HEK293 (cell line): Measurements from ENCODE around the gene TFR2.

Experiments
- CTCF ChIA-PET: fragments of 350-600 bp; formaldehyde crosslinking; extraction: SDS; loops from one replicate; lab custom pipeline; 2021; ENCODE audit warnings: antibody characterized with exemption; lab: Yijun Ruan, JAX
- POLR2A ChIA-PET: fragments of 300-600 bp; formaldehyde crosslinking; extraction: SDS; loops from one replicate; lab custom pipeline; 2020; ENCODE audit warnings: antibody characterized with exemption, inconsistent platforms; lab: Yijun Ruan, JAX
- H3K27ac ChIP-seq: fragments of 200-500 bp; sonication (Bioruptor generic); 2 replicates; pipeline ENCODE4 v1.5.1; 2014; ENCODE audit warnings: low read depth, low read length, control low read depth, inconsistent platforms; ENCODE audit errors: extremely low read depth
- H3K36me3 ChIP-seq, 2 experiments: fragments of 200-500 bp in 1 of 2; sonication (Bioruptor generic) in 1 of 2; 1 replicate in 1 of 2; 2 replicates in 1 of 2; pipeline ENCODE4 v1.5.1; 2014 to 2017; ENCODE audit warnings: inconsistent platforms in 2 of 2, low read length in 2 of 2; ENCODE audit not compliant: control insufficient read depth in 2 of 2, insufficient read depth in 1 of 2
- H3K4me1 ChIP-seq: fragments of 200-500 bp; sonication (Bioruptor generic); 2 replicates; pipeline ENCODE4 v1.5.1; 2014; ENCODE audit warnings: mild to moderate bottlenecking, low read length, inconsistent platforms; ENCODE audit not compliant: control insufficient read depth, insufficient read depth
- H3K4me3 ChIP-seq: 2 replicates; pipeline ENCODE4 v1.5.1; 2011; ENCODE audit warnings: low read depth, mild to moderate bottlenecking, control low read depth, low read length, moderate library complexity
- H3K9me3 ChIP-seq: fragments of 200-500 bp; sonication (Bioruptor generic); 2 replicates; pipeline ENCODE4 v1.5.1; 2014; ENCODE audit warnings: low read depth, low read length, inconsistent platforms; ENCODE audit not compliant: control insufficient read depth, insufficient read depth
- EGR2 ChIP-seq: fragments of 450-650 bp; formaldehyde crosslinking; IDR thresholded peaks from 2 replicates; pipeline ENCODE4 v1.5.1; 2016; ENCODE audit warnings: low read depth, missing biosample characterization, missing genetic modification characterization
- HOXD13 ChIP-seq: sonication (generic); formaldehyde crosslinking; IDR thresholded peaks from 2 replicates; pipeline ENCODE4 v1.8.0; 2022; ENCODE audit warnings: missing genetic modification reagents, borderline replicate concordance
- REPIN1 ChIP-seq: fragments of 450-650 bp; formaldehyde crosslinking; IDR thresholded peaks from 2 replicates; pipeline ENCODE4 v1.5.1; 2017; ENCODE audit warnings: missing biosample characterization, missing genetic modification characterization, low read depth
- WT1 ChIP-seq: fragments of 450-650 bp; formaldehyde crosslinking; IDR thresholded peaks from 2 replicates; pipeline ENCODE4 v1.5.1; 2016; ENCODE audit warnings: missing biosample characterization, missing genetic modification characterization
- ZFHX2 ChIP-seq: fragments of 450-650 bp; formaldehyde crosslinking; conservative IDR thresholded peaks from 2 replicates; pipeline ENCODE4 v1.5.1; 2016; ENCODE audit warnings: missing biosample characterization, missing genetic modification characterization
- ZNF10 ChIP-seq: fragments of 450-650 bp; formaldehyde crosslinking; IDR thresholded peaks from 2 replicates; pipeline ENCODE4 v1.5.1; 2017; ENCODE audit warnings: missing biosample characterization, missing genetic modification characterization
- ZNF140 ChIP-seq: fragments of 450-650 bp; formaldehyde crosslinking; IDR thresholded peaks from 2 replicates; pipeline ENCODE4 v1.5.1; 2016; ENCODE audit warnings: missing biosample characterization, missing genetic modification characterization
- ZNF157 ChIP-seq: fragments of 450-650 bp; formaldehyde crosslinking; IDR thresholded peaks from 2 replicates; pipeline ENCODE4 v1.5.1; 2016; ENCODE audit warnings: missing biosample characterization, missing genetic modification characterization
- ZNF16 ChIP-seq: fragments of 450-650 bp; formaldehyde crosslinking; IDR thresholded peaks from 2 replicates; pipeline ENCODE4 v1.5.1; 2016; ENCODE audit warnings: low read depth, missing biosample characterization, missing genetic modification characterization
- ZNF202 ChIP-seq: fragments of 450-650 bp; formaldehyde crosslinking; IDR thresholded peaks from 2 replicates; pipeline ENCODE4 v1.5.1; 2016; ENCODE audit warnings: missing biosample characterization, missing genetic modification characterization, borderline replicate concordance
- ZNF221 ChIP-seq: fragments of 450-650 bp; formaldehyde crosslinking; IDR thresholded peaks from 2 replicates; pipeline ENCODE4 v1.5.1; 2017; ENCODE audit warnings: missing biosample characterization, missing genetic modification characterization, borderline replicate concordance
- ZNF404 ChIP-seq: fragments of 450-650 bp; formaldehyde crosslinking; IDR thresholded peaks from 2 replicates; pipeline ENCODE4 v1.5.1; 2017; ENCODE audit warnings: missing biosample characterization, missing genetic modification characterization
- ZNF426 ChIP-seq: fragments of 450-650 bp; formaldehyde crosslinking; IDR thresholded peaks from 2 replicates; pipeline ENCODE4 v1.5.1; 2017; ENCODE audit warnings: missing biosample characterization, missing genetic modification characterization, mild to moderate bottlenecking, inconsistent platforms, moderate library complexity
- ZNF473 ChIP-seq: fragments of 450-650 bp; formaldehyde crosslinking; IDR thresholded peaks from 2 replicates; pipeline ENCODE4 v1.5.1; 2017; ENCODE audit warnings: missing biosample characterization, missing genetic modification characterization
- ZNF561 ChIP-seq: fragments of 450-650 bp; IDR thresholded peaks from 2 replicates; pipeline ENCODE4 v1.5.1; 2018; ENCODE audit warnings: missing biosample characterization, missing genetic modification characterization, borderline replicate concordance
- ZNF585B ChIP-seq: fragments of 450-650 bp; formaldehyde crosslinking; IDR thresholded peaks from 2 replicates; pipeline ENCODE4 v1.5.1; 2016; ENCODE audit warnings: missing biosample characterization, missing genetic modification characterization
- ZNF600 ChIP-seq: fragments of 450-650 bp; formaldehyde crosslinking; IDR thresholded peaks from 2 replicates; pipeline ENCODE4 v1.5.1; 2016; ENCODE audit warnings: missing biosample characterization, missing genetic modification characterization
- ZSCAN23 ChIP-seq: fragments of 450-650 bp; formaldehyde crosslinking; IDR thresholded peaks from 2 replicates; pipeline ENCODE4 v1.5.1; 2016; ENCODE audit warnings: missing biosample characterization, missing genetic modification characterization
- TF ChIP-seq, protein P1 (sequence below): fragments of 450-650 bp; formaldehyde crosslinking; IDR thresholded peaks from 2 replicates; pipeline ENCODE4 v1.5.1; 2017; ENCODE audit warnings: missing biosample characterization, missing genetic modification characterization
- TF ChIP-seq, protein P2 (sequence below): fragments of 450-650 bp; formaldehyde crosslinking; IDR thresholded peaks from 2 replicates; pipeline ENCODE4 v1.5.1; 2016; ENCODE audit warnings: missing biosample characterization, missing genetic modification characterization
- TF ChIP-seq, protein P3 (sequence below): fragments of 450-650 bp; formaldehyde crosslinking; IDR thresholded peaks from 2 replicates; pipeline ENCODE4 v1.5.1; 2016; ENCODE audit warnings: missing biosample characterization, missing genetic modification characterization
- TF ChIP-seq, protein P4 (sequence below): fragments of 450-650 bp; formaldehyde crosslinking; IDR thresholded peaks from 2 replicates; pipeline ENCODE4 v1.5.1; 2016; ENCODE audit warnings: missing biosample characterization, missing genetic modification characterization
- TF ChIP-seq, protein P5 (sequence below): fragments of 450-650 bp; formaldehyde crosslinking; IDR thresholded peaks from 2 replicates; pipeline ENCODE4 v1.5.1; 2016; ENCODE audit warnings: missing biosample characterization, missing genetic modification characterization

Gene TFR2

DNA sequence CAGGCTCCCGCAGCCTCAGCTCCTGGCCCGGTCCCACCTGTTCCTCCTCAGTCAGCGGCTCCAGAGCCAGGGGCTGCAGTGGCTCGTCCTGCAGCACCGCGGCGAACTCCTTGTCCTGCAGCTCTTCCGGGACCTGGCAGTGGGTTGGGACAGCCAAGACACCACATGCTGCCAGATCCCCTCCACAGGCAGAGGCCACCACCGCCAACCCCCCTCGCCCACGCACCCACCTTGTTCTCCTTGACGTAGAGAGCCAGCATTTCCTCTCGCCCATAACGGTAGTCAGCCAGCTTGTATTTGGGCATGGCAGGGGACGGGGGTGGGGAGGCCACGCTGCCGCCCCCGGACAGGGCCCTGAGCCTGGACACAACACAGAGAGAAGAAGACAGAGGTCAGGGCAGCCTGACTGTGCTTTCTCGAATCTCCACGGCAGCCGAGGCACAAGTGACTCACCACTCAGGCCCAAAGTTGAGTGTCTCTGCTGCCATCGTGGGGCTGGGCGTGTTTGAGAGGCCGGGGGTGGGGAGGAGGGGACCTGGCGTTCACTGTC lies 46.5 kb upstream of the TFR2 start:
- POLR2A ChIA-PET: interaction anchor here (0.6 to 0.9 kb wide), 2 partner anchors 18 to 163 kb away, joined by 3 to 4 read pairs; partner anchors contain the start of gene POP7
- Histone ChIP-seq H3K9me3 (no peaks in the 10 kb centered on the region), H3K36me3 (peaks cover 0 to 74% of the 10 kb centered on the region in 2 experiments; a peak in 2 of 3 replicates), H3K4me1 (peaks cover 2% of the 10 kb centered on the region; the same call in 1 of the 2 replicates), H3K4me3 (no peak overlapping the region)
- TF ChIP-seq REPIN1 (tag by site-specific recombination) (no peak), ZNF16 (tag by site-specific recombination) (no peak), ZNF473 (tag by site-specific recombination) (no peak), ZNF140 (tag by site-specific recombination) (no peak), EGR2 (tag by site-specific recombination) (peak; percentile 83), ZFHX2 (tag by site-specific recombination) (peak; percentile 87), ZSCAN23 (tag by site-specific recombination) (no peak), ZNF157 (tag by site-specific recombination) (no peak), ZNF600 (tag by site-specific recombination) (0 out of 2 replicates have a peak, but pooled peaks have one; percentile 20)
- TF ChIP-seq, protein P1, sequence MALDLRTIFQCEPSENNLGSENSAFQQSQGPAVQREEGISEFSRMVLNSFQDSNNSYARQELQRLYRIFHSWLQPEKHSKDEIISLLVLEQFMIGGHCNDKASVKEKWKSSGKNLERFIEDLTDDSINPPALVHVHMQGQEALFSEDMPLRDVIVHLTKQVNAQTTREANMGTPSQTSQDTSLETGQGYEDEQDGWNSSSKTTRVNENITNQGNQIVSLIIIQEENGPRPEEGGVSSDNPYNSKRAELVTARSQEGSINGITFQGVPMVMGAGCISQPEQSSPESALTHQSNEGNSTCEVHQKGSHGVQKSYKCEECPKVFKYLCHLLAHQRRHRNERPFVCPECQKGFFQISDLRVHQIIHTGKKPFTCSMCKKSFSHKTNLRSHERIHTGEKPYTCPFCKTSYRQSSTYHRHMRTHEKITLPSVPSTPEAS (tag by site-specific recombination): no peak
- TF ChIP-seq, protein P2, sequence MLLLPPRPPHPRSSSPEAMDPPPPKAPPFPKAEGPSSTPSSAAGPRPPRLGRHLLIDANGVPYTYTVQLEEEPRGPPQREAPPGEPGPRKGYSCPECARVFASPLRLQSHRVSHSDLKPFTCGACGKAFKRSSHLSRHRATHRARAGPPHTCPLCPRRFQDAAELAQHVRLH (tag by site-specific recombination): no peak
- TF ChIP-seq, protein P3, sequence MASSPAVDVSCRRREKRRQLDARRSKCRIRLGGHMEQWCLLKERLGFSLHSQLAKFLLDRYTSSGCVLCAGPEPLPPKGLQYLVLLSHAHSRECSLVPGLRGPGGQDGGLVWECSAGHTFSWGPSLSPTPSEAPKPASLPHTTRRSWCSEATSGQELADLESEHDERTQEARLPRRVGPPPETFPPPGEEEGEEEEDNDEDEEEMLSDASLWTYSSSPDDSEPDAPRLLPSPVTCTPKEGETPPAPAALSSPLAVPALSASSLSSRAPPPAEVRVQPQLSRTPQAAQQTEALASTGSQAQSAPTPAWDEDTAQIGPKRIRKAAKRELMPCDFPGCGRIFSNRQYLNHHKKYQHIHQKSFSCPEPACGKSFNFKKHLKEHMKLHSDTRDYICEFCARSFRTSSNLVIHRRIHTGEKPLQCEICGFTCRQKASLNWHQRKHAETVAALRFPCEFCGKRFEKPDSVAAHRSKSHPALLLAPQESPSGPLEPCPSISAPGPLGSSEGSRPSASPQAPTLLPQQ (tag by site-specific recombination): no peak
- TF ChIP-seq, all 188 proteins: peak for 3
- CTCF ChIA-PET: no interaction called here
- H3K27ac ChIP-seq: no peak overlapping the region

DNA sequence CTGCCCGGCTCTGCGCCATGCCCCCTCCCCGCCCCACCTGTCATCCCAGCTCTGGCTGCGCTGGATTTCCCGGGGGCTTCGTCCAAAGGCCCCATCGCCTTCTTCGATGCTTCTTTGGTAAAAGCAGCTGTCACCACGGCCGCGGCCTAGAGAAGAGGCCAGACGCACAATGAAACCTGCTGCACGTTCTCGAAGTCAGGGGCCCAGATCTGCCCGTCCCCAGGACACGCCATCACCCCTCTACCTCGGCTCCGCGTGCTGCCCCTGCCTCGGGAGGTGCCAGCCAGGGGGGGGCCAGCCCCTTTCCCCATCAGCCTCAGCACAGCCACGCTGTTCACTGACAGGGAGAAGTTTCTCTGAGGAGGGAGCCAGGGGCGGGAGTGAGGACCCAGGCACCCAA lies 45.9 kb upstream of the TFR2 start:
- ChIA-PET POLR2A (interaction anchor here (0.6 to 0.9 kb wide), 2 partner anchors 18 to 163 kb away, joined by 3 to 4 read pairs; partner anchors contain the start of gene POP7), CTCF (interaction anchor here (0.6 kb wide), 1 partner anchor 531 kb away, joined by 4 read pairs; no protein-coding TSS in a partner anchor)
- Histone ChIP-seq H3K4me3 (no peak overlapping the region), H3K36me3 (peaks cover 0 to 79% of the 10 kb centered on the region in 2 experiments; a peak in 2 of 3 replicates), H3K4me1 (0 out of 2 replicates have a peak, but pooled peaks cover 2% of the 10 kb centered on the region), H3K9me3 (no peaks in the 10 kb centered on the region), H3K27ac (no peak overlapping the region)
- TF ChIP-seq ZNF221 (tag by site-specific recombination): no peak
- TF ChIP-seq, protein P4, sequence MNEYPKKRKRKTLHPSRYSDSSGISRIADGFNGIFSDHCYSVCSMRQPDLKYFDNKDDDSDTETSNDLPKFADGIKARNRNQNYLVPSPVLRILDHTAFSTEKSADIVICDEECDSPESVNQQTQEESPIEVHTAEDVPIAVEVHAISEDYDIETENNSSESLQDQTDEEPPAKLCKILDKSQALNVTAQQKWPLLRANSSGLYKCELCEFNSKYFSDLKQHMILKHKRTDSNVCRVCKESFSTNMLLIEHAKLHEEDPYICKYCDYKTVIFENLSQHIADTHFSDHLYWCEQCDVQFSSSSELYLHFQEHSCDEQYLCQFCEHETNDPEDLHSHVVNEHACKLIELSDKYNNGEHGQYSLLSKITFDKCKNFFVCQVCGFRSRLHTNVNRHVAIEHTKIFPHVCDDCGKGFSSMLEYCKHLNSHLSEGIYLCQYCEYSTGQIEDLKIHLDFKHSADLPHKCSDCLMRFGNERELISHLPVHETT (tag by site-specific recombination): no peak
- no peak for TF ChIP-seq ZNF561 (tag by site-specific recombination)
- TF ChIP-seq ZNF426: no peak
- no peak for TF ChIP-seq HOXD13 (CRISPR knock-in tag)
- TF ChIP-seq ZNF404 (tag by site-specific recombination): no peak
- no peak for TF ChIP-seq WT1 (tag by site-specific recombination)
- no peak for TF ChIP-seq ZNF10
- no peak for TF ChIP-seq ZNF202 (tag by site-specific recombination)
- TF ChIP-seq ZNF585B (tag by site-specific recombination): no peak
- TF ChIP-seq, protein P5, sequence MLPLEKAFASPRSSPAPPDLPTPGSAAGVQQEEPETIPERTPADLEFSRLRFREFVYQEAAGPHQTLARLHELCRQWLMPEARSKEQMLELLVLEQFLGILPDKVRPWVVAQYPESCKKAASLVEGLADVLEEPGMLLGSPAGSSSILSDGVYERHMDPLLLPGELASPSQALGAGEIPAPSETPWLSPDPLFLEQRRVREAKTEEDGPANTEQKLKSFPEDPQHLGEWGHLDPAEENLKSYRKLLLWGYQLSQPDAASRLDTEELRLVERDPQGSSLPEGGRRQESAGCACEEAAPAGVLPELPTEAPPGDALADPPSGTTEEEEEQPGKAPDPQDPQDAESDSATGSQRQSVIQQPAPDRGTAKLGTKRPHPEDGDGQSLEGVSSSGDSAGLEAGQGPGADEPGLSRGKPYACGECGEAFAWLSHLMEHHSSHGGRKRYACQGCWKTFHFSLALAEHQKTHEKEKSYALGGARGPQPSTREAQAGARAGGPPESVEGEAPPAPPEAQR (tag by site-specific recombination): no peak
